NCI-H1092 (cell line): Measurements from ENCODE around the gene ATP5MK.
A peak's percentile ranks its signal among the peaks of the same experiment; 100 is the strongest.
"Not testable (repeated sequence)": the region's sequence is repeated elsewhere in the genome, so short reads cannot be mapped to it uniquely, and the experiment has no call there.

Experiments used
- DNase-seq: peaks from one replicate; lab custom pipeline; 2025; lab: John Stamatoyannopoulos, UW

The ATP5MK gene

GRCh38 chr10:103396789-103397087 lies 463 bp upstream of the ATP5MK start:
- no peak for DNase-seq

GRCh38 chr10:103395754-103396066 lies 565 bp downstream of the ATP5MK start:
- DNase-seq: no peak

- DNase-seq: no peak
Observed at GRCh38 chr10:103394180-103394579, 2.1 kb downstream of the ATP5MK start.

DNA sequence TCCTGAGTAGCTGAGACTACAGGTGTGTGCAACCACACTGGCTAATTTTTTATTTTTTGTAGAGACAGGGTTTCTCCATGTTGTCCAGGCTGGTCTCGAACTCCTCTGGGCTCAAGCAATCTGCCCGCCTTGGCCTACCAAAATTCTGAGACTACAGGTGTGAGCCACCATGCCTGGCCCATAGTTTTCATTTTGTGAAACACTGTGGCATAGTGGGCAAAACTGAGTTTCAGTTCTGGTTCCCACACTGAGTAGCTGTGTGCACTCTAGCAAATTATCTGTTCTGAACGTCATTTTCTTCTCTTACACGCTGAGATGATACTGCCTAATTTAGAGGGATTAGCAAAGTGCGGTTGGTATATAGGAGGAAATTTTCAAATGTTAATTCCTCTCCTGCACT lies 13.5 kb downstream of the ATP5MK start:
- DNase-seq: no peak

DNA sequence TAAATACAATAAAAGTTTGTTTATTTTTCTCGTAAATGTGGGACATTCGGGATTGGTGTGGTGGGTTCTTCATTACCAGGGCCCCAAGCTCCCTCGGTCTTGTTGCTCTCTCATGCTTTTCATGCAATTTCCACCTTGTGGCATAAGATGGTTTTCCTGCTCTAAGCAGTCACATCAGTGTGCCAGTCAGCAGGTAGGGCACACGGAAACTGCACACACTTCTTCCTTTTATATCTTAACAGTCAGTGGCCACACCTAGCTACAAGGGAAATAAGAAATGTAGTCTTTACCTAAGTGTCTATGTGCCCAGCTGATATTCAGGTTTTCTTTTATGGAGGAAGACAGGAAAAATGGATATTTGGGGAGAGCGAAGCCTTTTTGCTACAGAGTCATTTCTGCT lies 22.0 kb downstream of the ATP5MK start:
- DNase-seq: no peak

DNA sequence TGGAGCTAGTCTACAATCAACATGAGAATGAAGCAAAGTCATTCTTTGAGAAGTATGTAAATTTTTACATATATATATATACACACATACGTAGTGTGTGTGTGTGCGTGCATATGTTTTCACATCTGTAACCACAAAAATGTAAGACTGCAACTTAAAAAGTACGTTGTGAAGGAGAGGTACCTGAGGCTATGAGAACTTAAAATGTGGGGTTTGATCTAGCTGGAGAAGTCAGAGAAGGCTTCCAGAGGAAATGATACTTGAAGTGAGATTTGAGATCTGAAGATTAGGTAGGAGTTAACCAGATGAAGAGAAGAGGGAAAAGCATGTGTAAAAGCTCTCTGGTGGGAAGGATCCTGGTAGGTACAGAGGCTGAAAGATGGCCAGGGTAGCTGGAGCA lies 22.7 kb downstream of the ATP5MK start:
- DNase-seq: no peak

GRCh38 chr10:103367782-103368518 lies 28.3 kb downstream of the ATP5MK start, which contains the start of gene TAF5:
Gene TAF5, plus strand, starts transcription at chr10:103367976. Its CDS starts 14 bp downstream, at chr10:103367990.
- peak; percentile 86 for DNase-seq

- DNase-seq: no peak
Observed at GRCh38 chr10:103367379-103367781, 28.9 kb downstream of the ATP5MK start.

DNA sequence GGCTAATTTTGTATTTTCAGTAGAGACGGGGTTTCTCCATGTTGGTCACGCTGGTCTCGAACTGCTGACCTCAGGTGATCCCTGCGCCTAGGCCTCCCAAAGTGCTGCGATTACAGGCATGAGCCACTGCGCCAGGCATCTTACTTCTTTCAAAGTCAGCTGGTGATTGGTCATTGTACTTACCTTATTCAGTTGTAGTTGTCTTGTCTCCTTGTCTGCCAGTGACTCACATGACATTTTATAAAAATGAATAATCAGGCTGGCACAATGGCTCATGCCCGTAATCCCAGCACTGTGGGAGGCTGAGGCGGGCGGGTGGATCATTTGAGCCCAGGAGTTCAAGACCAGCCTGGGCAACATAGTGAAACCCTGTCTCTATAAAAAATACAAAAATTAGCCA lies 35.5 kb downstream of the ATP5MK start:
- not testable (repeated sequence) for DNase-seq

DNA sequence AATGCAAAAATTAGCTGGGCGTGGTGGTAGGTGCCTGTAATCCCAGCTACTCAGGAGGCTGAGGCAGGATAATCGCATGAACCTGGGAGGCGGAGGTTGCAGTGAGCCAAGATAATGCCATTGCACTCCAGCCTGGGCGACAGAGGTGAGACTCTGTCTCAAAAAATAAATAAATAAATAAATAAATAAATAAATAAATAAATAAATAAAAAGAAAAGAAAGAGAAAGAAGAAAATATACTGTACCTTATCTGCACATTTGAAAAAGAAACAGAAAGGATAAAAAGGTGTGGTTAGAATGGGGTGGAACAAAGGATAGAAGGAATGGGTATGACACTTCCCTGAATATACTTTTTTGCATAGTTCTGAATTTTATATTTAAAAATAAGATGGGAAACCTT lies 36.8 kb downstream of the ATP5MK start:
- DNase-seq: not testable (repeated sequence)

DNA sequence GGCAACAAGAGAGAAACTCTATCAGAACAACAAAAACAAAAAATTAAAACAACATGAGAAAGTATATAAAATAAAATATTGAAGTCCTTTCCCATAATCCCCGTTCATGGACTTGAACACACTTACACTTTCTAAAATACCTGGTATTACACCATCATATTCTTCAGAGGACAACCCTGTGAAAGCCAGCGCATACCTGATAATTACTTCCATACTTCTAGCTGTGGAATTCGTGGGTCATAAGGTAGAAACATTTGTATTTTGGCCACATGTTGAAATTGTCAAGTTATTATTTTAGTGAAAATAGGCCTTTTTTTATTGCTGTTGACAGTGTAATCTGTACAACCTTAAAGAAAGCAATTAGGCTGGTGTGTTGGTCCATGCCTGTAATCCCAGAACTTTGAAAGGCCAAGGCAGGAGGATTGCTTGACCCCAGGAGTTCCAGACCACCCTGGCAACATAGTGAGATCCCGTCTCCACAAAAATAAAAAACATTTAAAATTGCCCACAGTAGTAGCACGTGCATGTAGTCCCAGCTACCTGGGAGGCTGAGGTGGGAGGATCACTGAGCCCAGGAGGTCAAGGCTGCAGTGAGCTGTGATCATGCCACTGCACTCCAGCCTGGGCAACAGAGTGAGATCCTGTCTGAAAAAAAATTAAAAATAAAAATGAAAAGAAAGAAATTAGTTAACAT lies 40.2 kb downstream of the ATP5MK start:
- DNase-seq: no peak

GRCh38 chr10:103354567-103354966 lies 41.7 kb downstream of the ATP5MK start:
- DNase-seq: not testable (repeated sequence)

- no peak for DNase-seq
Observed at GRCh38 chr10:103353281-103353680, 43.0 kb downstream of the ATP5MK start.

- DNase-seq: peak; percentile 75
Observed at GRCh38 chr10:103350517-103351260, 45.6 kb downstream of the ATP5MK start, which contains the start of gene PCGF6. Gene PCGF6, minus strand, starts transcription at chr10:103351140. Its CDS starts 74 bp downstream, at chr10:103351066.

DNA sequence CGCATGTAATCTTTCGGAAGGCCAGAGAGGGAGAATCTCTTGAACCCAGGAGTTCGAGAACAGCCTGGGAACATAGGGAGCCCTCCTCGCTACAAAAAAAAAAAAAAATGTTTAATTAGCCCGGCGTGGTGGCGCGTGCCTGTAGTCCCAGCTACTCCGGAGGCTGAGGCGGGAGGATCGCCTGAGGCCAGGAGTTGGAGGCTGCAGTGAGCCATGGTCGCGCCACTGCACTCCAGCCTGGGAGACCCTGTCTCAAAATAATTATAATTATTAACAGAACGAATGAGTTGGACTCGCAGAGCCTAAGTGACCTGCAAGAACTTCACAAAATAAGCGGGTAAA lies 46.1 kb downstream of the ATP5MK start:
- no peak for DNase-seq
